NCI-H446 treated with DMSO at 0.1 percent for 48 hours (cell line): Measurements from ENCODE around the gene NUP210.
"Not testable (repeated sequence)": the region's sequence is repeated elsewhere in the genome, so short reads cannot be mapped to it uniquely, and the experiment has no call there.

Experiments
- DNase-seq: peaks from one replicate; lab custom pipeline; 2025; lab: John Stamatoyannopoulos, UW

Gene NUP210

DNA sequence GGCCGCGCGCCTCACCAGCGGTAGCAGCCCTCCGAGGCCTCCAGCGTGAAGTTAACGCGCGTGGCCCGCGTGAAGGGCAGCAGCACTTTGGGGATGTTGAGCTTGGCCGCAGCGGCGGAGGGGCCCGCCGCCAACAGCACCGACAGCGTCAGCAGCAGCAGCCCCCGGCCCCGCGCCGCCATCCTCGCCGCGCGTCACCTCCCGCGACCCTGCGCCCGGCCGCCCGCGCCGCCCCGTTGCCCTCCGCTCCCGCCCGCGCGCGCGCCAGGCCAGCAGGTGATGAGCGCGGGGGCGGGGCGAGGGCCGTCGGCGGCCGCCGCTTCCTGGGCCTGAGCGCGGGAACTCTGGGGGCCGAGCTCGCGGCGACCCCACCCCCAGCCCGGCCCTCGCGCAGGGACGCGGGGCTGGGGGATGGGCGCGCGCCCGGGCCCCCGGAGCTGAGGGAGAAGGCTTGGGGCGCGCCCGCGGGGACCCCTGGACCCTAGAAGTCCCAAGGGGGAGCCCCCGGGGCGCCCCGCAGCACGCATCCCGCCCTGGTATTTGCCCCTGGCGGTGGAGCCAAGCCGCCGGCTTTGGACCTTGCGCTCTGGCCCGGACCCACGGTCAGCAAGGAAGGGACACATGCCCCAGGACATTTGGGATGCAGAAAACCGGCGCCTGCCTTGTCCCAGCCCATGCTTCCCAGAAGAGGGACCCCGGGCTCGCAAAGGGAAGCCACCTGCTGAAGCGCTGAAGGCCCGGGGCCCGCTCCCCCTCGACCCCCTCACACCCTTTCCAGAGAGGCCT, at the start of gene NUP210:
Gene NUP210, minus strand, starts transcription at position 278 of the 786 bp plus-strand sequence. Its CDS starts 96 bp downstream, at position 182.
- no peak for DNase-seq

DNA sequence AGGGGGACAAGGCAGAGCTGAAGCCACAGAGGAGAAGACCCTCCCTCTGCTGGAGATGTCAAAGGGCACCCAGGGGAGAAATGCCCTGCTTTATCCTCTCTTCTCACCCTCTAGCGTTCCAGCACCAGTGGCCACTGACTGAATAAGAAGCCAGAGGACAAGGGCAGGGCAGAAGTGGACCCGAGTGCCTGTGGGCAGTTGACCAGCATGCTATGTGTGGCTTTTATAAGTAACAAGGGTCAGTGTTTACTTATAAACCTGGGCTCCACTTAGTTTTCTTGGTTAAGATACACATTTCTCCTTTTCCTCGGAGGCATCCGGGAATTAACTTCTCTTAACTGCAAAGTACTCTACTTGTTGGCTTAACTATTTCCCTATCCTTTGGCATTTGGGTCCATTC, 46.7 kb upstream of the NUP210 start:
- no peak for DNase-seq

DNA sequence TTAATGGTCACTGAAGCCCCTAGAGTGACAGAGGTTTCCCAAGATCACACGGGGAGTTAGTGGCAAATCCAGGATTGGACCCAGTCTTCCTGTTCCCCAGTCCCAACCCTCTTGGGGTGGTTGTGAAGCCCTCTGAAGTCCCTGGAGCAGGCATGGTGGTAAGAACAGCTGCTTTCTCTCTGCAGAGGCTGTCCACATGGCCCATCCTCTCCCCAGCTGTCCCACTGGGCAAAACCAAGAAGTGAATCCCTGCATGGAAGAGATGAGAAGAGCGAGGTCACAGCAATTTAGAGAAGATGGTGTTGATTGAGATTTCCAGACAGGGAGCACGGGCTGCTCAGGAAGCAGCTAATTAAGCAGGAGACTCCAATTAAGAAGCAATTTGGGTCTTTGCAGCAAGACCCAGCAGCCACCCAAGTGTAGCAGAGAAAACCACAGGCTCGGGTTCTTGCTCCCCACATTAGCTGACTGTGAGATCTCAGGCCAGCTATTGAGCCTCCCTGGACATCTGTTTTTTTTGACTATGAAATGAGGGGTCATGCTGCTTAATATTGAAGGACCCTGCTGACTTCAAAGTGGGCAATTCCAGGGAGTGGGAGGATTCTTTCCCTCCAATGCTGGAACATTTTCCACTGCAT, 45.2 kb upstream of the NUP210 start:
- no peak for DNase-seq

DNA sequence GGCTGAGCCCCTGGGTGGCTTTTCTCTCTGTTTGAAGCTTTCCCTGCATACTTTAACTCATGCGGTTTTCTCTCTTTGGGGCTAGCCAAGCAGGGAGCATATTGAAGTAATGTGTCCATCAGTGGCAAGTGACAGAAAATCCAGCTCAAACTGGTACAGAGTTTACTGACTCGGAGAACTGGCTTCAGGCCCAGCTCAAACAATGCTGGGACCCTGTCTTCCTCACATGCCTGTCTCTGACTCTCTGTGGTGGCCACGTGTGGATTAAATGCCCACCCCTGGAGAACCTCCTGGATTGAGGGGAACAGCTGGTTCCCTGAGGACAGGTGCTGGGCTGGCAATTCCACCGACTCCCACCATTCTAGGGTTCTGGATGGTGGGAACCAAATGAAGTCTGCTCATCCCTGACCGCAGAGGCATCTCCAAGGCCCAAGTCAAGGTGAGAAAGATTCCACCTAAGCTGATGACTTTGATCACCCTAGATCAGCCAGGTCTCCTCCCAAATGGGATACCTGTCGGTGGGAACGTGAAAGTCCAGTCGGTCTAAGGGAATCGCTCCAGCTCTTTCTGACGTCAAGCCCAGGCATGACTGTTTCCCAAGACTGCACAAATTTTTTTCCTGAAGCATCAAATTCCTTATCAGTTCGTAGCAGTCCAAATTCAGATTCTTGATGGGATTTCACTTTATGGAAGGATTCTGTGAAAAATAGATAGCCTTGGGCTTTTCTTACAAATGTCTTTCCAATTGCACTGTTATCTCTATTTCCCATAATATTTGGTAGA, 43.7 kb upstream of the NUP210 start:
- no peak for DNase-seq

DNA sequence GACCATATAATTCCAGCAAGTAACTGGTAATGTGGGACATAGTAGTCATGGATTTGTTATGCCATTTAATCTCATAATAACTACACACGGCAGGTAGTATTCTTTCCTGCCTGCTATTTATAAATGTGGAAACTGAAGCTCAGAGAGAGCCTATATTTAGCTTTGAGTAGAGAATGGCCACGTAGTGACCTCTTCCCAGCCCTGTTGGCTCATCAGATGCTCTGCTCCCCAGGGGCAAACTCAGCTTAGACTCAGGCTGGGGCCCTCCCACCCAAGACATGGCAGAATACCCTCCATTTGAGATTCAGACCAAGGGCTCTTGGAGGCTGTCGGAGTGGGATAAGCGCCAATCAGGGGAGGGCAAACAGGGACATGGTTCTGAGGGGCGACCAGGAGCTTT, 42.7 kb upstream of the NUP210 start:
- DNase-seq, result no peak

DNA sequence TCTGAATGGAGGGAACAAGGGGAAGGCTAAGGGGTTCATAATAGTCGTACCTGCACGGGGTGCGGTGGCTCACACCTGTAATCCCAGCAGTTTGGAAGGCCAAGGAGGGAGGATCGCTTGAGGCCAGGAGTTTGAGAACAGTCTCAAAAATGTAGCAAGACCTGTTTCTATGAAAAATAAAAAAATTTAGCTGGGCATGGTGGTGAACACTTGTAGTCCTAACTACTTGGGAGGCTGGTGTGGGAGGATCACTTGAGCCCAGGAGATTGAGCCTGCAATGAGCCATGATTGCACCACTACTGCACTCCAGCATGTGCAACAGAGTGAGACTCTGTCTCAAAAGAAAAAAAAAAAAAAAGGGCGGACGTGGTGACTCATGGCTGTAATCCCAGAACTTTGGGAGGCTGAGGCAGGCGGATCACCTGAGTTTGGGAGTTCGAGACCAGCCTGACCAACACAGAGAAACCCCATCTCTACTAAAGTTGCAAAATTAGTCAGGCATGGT, 42.1 kb upstream of the NUP210 start:
- no peak for DNase-seq

DNA sequence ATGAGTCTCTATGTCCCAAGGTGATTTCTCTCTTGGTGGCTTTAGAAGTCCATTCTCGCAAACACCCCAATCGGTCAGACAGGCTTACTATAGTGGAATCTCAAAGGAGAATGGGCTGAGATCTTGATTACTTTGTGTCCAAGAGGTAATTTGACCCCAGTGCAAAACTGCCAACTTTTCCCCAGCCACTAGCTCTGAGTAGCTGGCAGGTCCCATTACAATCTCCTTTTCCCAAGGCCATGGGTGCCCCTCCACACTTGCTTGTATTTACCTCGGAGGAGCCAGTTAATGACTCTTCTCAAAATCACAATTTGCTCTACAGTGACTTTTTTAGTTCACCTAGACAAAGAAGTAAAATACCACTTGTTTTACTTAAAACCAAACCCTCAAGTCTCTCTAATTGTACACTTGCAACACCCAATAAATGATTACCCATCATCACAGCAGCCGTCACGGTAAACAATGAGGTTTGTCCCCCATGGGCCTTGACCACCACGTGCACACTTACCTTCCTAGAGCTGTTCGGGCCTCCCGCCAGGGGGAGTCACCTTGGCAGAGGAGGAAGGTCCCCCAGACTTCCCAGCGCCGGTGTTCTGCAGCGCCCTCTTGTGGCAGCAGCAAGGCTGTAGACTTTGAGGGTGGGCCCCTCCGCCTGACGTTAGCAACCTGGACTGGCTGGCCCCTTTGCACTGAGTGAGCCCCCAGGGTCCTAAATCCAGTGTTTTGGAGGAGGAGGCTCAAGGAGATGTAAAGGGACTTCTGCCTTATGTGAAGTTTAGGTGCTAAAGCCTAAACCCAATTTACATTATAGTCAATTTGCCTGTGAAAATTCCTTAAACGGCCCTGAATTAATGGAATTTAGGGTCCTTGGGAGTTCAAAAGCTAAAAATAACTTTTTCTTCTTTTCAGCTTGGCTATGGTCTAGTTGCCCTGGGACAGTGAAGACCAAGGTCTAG, 41.3 kb upstream of the NUP210 start:
- no peak for DNase-seq

DNA sequence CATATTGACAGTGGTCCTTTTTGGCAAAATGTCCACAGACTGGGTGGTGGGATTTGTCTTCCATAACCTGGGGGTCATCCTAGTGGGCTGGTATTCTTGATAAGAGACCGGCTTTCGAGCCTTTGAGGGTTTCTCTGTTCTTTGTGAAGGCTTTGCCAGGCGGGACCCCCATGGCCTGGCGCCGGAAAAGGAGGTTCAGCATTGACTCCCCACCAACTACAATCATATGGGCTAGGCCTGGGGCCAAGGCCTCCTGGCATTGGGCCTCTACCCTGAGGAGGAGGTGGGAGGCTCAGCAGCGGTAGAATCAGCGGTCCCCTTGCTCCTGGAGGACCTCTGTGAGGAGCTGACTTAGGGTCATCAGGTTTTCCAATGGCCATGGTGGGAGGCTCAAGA, 40.2 kb upstream of the NUP210 start:
- DNase-seq, result no peak

DNA sequence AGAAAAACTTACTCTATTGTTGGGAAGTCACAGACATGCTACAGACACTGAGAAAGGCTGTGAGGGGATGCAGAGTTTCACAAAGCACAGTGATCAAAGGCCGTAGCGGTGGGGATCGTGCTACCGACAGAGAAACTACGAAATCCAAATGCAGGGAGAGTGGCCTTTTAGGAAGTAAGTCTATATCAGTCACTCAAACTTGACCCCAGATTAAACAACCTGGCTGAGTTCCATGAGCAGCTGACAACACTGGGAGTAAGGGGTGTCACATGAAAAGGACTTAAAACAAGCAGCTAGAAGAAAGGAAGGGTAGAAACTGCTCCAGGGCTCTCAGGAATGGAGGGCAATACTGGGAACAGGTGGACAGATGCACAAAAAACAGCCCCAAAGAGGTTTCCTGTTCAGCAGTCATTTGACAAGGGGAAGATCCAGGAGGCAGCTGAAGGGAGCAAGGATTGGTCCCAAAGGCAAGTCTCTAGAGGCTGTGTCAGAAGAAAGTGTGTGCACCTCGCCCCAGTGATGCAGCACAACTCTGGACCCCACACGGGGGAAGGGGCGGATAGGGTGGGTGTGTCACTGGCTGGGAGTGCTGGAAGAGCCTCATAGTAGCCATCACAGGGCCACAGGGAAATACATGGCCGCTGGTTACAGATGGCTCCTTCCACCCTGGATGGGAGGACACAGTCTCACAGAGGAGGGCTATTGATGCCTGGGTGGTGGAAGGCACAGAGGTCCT, 39.7 kb upstream of the NUP210 start:
- DNase-seq, result no peak

DNA sequence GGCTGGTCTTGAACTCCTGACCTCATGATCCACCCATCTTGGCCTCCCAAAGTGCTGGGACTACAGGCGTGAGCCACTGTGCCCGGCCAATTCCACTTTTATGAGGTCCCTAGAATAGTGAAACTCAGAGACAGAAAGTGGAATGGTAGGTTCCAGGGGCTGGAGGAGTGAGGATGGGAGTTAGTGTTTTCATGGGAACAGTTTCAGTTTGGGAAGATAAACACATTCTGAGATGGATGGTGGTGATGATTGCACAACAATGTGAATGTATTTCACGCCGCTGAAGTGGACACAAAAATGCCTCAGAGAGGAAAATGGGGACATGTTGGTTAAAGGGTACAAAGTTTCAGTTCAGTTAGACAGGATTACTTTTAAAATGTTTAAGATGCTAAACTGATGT, 37.5 kb upstream of the NUP210 start:
- no peak for DNase-seq

DNA sequence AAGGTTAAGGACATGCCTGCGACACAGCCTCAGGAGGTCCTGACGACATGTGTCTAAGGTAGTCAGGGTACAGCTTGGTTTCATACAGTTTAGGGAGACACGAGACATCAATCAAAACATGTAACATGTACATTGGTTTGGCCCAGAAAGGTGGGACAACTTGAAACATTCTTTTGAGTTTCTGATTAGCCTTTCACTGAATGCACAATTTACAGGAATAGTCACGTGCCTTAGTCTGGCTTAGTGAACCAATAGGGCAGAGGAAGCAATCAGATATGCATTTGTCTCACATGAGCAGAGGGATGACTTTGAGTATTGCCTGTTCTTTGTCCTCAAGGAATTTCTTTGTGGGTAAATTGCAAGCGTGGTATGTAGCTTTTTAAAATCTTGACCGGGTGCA, 35.5 kb upstream of the NUP210 start:
- no peak for DNase-seq

DNA sequence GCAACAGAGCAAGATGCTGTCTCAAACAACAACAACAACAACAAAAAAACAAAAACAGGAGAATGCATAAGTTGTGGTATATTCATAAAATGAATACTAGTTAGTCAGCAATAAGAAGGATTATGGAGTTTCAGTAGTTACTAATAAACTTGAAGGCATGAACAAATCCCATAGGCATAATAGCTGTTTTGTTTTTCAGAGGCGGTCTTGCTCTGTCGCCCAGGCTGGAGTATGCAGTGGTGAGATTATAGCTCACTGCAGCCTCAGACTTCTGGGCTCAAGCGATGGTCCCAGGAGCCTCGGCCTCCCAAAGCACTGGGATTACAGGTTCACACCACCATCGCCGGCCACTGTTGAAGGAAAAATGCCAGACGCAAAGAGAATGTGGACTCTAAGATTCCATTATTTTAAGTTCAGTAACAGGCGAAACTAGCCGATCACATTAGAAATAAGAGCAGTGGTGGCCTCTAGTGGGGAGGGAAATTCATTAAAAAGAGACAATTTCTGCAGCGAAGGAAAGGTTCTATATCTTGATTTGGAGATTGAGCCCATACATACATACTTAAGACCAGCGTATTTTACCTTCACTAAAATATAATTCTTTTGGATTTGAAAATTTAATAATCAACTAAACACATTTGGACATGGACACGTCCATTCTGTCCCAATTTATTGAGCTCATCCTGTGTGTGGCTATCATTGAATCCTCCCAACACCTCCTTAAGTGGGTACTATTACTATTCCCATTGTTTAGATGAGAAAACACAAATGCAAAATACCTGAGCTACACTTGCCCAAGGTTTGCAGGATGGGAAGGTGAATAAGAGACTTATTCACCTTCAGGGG, 32.6 kb upstream of the NUP210 start:
- no peak for DNase-seq

DNA sequence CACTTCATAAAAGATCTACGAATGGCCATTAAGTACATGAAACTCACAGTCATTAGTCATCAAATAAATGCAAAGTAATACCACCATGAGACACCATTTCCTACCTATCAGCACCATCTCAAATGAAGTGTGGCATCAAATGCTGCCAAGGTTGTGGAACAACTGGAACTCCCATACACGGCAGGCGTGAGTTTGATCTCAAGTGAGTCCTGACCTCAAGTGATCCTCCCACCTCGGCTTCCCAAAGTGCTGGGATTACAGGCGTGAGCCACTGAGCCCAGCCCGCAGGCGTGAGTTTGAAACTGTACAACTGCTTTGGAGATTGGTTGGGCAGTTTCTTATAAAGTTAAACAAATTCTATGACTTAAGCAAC, 31.2 kb upstream of the NUP210 start:
- no peak for DNase-seq

DNA sequence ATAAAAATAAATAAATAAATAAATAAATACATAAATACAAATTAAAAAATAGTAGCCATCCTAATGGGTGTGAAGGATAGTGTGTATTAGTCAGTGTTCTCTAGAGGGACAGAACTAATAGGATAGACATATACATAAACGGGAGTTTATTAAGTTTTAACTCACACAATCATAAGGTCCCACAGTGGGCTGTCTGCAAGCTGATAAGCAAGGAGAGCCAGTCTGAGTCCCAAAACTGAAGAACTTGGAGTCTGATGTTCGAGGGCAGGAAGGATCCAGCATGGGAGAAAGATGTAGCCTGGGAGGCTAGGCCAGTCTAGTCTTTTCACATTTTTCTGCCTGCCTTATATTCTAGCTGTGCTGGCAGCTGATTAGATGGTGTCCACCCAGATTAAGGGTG, 22.8 kb upstream of the NUP210 start:
- not testable (repeated sequence) for DNase-seq

DNA sequence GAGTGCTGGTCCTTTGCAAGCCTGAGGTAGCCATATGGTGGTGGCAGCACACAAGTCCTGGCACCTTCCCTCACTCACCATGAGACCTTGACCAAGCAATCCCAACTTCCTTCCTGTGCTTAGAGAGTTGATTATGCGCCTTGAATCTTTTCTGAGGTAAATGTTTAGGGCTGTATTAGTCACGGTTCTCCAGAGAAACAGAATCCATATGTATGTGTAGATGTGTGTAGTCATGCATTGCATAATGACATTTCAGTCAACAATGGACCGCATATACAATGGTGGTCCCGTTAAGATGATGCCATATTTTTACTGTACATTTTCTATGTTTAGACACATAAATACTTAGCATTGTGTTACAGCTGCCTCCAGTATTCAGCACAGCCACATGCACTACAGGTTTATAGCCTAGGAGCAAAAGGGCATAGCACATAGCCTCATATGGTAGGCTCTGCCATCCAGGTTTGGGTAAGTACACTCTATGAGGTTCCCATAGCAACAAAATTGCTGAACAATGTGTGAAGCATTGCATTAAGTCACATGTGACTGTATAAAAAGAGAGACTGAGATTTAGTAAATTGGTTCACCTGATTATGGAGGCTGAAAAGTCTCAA, 20.2 kb upstream of the NUP210 start:
- DNase-seq, result no peak

DNA sequence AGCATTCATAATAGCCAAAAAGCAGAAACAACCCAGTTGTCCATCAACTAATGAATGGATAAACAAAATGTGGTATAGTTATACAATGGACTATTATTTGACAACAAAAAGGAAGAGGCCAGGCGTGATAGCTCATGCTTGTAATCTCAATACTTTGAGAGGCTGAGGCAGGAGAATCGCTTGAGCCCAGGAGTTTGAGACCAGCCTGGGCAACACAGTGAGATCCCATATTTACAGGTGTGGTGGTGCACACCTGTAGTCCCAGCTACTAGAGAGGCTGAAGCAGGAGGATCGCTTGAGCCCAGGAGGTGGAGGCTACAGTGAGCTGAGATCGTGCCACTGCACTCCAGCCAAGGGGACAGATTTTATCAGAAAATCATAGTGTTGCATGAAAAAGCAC, 16.1 kb upstream of the NUP210 start:
- not testable (repeated sequence) for DNase-seq

DNA sequence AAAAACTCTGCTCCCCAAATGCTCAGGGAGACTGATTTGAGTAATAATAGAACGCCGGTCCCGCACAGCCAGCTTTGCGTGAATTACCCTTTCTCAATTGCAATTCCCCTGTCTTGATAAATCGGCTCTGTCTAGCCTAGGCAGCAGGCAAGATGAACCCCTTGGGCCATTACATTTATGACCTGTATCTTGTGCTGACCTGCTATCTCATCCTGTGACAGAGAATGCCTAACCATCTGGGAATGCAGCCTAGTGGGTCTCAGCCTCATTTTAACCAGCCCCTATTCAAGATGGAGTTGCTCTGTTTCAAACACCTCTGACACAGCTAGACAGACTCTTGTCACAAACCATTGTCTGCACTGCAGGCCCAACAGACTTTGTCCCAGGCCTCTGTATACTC, 13.8 kb upstream of the NUP210 start:
- no peak for DNase-seq

DNA sequence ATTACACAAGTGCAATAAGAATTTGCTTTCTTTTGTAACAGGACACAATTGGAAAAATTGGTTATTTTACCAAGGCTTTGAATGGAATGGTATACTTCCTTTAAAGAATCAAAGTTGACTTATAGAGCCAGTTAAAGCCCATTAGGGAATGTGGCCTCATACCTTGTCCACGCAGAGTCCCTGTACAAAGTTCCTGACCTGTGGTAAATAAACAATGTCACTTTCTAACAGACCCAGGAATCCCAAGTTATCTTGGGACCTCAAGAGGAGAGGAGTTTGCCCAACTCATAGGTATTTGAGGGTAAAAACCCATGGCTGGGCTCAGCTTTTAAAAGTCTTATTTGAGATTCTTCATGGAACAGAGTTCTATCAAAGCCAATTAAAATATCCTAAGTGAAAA, 12.0 kb upstream of the NUP210 start:
- no peak for DNase-seq

DNA sequence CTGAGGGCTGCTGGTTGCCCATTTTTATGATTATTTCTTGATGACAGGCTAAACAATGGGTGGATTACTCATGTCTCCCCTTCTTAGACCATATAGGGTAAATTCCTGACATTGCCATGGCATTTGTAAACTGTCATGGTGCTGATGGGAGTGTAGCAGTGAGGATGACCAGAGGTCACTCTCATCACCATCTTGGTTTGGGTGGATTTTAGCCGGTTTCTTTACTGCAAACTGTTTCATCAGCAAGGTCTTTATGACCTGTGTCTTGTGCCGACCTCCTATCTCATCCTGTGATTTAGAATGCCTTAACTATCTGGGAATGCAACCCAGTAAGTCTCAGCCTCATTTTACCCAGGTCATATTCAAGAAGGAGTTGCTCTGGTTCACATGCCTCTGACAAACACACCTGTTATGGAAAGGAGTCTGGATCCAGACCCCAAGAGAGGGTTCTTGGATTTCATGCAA, 10.3 kb upstream of the NUP210 start:
- DNase-seq, result not testable (repeated sequence)
